H1 (cell line): ENCODE results near the gene SCMH1. TPM values are rescaled to one million over a fixed set of nuclear protein-coding genes. Genes with fewer than 3 reads are reported as not detected.

Experiments
- CTCF ChIA-PET: fragments of 300-600 bp; sonication (Branson Sonifier 250); formaldehyde crosslinking; loops from one replicate; lab custom pipeline; 2021; ENCODE audit not compliant: partially characterized antibody; lab: Charles Lee
- POLR2A ChIA-PET: fragments of 300-600 bp; sonication (Branson Sonifier 250); formaldehyde crosslinking; loops from one replicate; lab custom pipeline; 2021; ENCODE audit warnings: inconsistent platforms; ENCODE audit not compliant: partially characterized antibody; lab: Charles Lee
- DNase-seq, 2 experiments: peaks; one replicate each; pipeline versions ENCODE4 v3.0.0 to v3.0.0-alpha.2; 2010 to 2022; ENCODE audit warnings: low spot score in 2 of 2, low read depth in 1 of 2, mixed read lengths in 1 of 2
- FAIRE-seq: peaks from 2 replicates; lab custom pipeline; 2011; peaks lifted over from hg19 to GRCh38; lab: Jason Lieb, UNC
- H2AFZ ChIP-seq: 2 replicates; pipeline ENCODE4 v1.8.1; 2012; ENCODE audit warnings: low read length, inconsistent platforms
- H2AK5ac ChIP-seq: 2 replicates; pipeline ENCODE4 v1.6.1; 2013; ENCODE audit warnings: low read depth, low read length
- H2BK120ac ChIP-seq: replicated peaks from 2 replicates; pipeline ENCODE3; 2013; ENCODE audit warnings: low read depth, low read length, inconsistent platforms
- H2BK12ac ChIP-seq: 2 replicates; pipeline ENCODE4 v1.6.1; 2013; ENCODE audit warnings: low read depth, low read length
- H2BK15ac ChIP-seq: 2 replicates; pipeline ENCODE4 v1.6.1; 2013; ENCODE audit warnings: low read length
- H2BK20ac ChIP-seq: 2 replicates; pipeline ENCODE4 v1.6.1; 2013; ENCODE audit warnings: low read length
- H2BK5ac ChIP-seq: 2 replicates; pipeline ENCODE4 v1.6.1; 2013; ENCODE audit warnings: low read depth, low read length
- H3K14ac ChIP-seq: 2 replicates; pipeline ENCODE4 v1.6.1; 2013; ENCODE audit warnings: inconsistent platforms; ENCODE audit not compliant: insufficient read length
- H3K18ac ChIP-seq: 2 replicates; pipeline ENCODE4 v1.6.1; 2013; ENCODE audit warnings: low read length; ENCODE audit errors: extremely low read depth
- H3K23ac ChIP-seq: 2 replicates; pipeline ENCODE4 v1.6.1; 2013; ENCODE audit warnings: inconsistent platforms; ENCODE audit not compliant: insufficient read length
- H3K23me2 ChIP-seq: 2 replicates; pipeline ENCODE4 v1.6.1; 2013; ENCODE audit warnings: low read depth, low read length
- H3K27ac ChIP-seq: 2 replicates; pipeline ENCODE4 v1.6.1; 2011; ENCODE audit warnings: low read depth, low read length, inconsistent platforms
- H3K27me3 ChIP-seq, 4 experiments: replicated peaks in 1 of 4; 1 replicate in 1 of 4; 2 replicates in 3 of 4; pipeline versions ENCODE4 v1.6.1 to v1.8.1; 2011 to 2013; ENCODE audit warnings: low read length in 3 of 4, mild to moderate bottlenecking in 3 of 4, inconsistent platforms in 2 of 4, mixed read lengths in 2 of 4, moderate library complexity in 1 of 4; ENCODE audit not compliant: control insufficient read depth in 3 of 4, insufficient read depth in 3 of 4; ENCODE audit errors: extremely low read depth in 1 of 4
- H3K36me3 ChIP-seq, 4 experiments: 2 replicates each; pipeline versions ENCODE4 v1.6.1 to v1.8.1; 2011 to 2013; ENCODE audit warnings: mild to moderate bottlenecking in 4 of 4, low read length in 3 of 4, moderate library complexity in 2 of 4, control low read depth in 1 of 4, inconsistent platforms in 1 of 4; ENCODE audit not compliant: insufficient read depth in 4 of 4, control insufficient read depth in 2 of 4
- H3K4ac ChIP-seq: replicated peaks from 2 replicates; pipeline ENCODE3; 2013; ENCODE audit warnings: low read length, low read depth, mixed read lengths, inconsistent platforms; ENCODE audit not compliant: insufficient read length
- H3K4me1 ChIP-seq, 4 experiments: replicated peaks in 1 of 4; 1 replicate in 1 of 4; 2 replicates in 3 of 4; pipeline versions ENCODE4 v1.6.1 to v1.8.1; 2011 to 2013; ENCODE audit warnings: low read length in 3 of 4, inconsistent platforms in 2 of 4, mixed read lengths in 1 of 4; ENCODE audit not compliant: insufficient read depth in 4 of 4, control insufficient read depth in 3 of 4
- H3K4me2 ChIP-seq, 2 experiments: 2 replicates each; pipeline versions ENCODE4 v1.6.1 to v1.8.1; 2011 to 2013; ENCODE audit warnings: low read depth in 2 of 2, low read length in 2 of 2, control low read depth in 1 of 2, inconsistent platforms in 1 of 2, mild to moderate bottlenecking in 1 of 2; ENCODE audit not compliant: insufficient read depth in 1 of 2
- H3K4me3 ChIP-seq, 4 experiments: fragments of 200-600, 300-600 bp in 1 of 4; sonication (generic), shearing (Covaris generic), sonication (Bioruptor Twin) in 1 of 4; 2 replicates each; pipeline versions ENCODE4 v1.5.1 to v1.8.1; 2011 to 2016; ENCODE audit warnings: low read length in 4 of 4, low read depth in 3 of 4, control low read depth in 2 of 4, inconsistent platforms in 2 of 4, mild to moderate bottlenecking in 2 of 4, mixed read lengths in 1 of 4, moderate library complexity in 1 of 4; ENCODE audit not compliant: insufficient read depth in 2 of 4; ENCODE audit errors: extremely low read depth in 1 of 4
- H3K56ac ChIP-seq: replicated peaks from 2 replicates; pipeline ENCODE3; 2013; ENCODE audit warnings: low read depth, mild to moderate bottlenecking, mixed read lengths, low read length, inconsistent platforms; ENCODE audit not compliant: insufficient read length
- H3K79me1 ChIP-seq: 2 replicates; pipeline ENCODE4 v1.6.1; 2013; ENCODE audit warnings: low read depth, low read length, control low read depth
- H3K79me2 ChIP-seq, 2 experiments: 2 replicates each; pipeline versions ENCODE4 v1.6.1 to v1.8.1; 2012 to 2013; ENCODE audit warnings: low read length in 2 of 2, mild to moderate bottlenecking in 2 of 2, inconsistent platforms in 1 of 2; ENCODE audit not compliant: insufficient read depth in 2 of 2, control insufficient read depth in 1 of 2
- H3K9ac ChIP-seq, 4 experiments: replicated peaks in 1 of 4; 1 replicate in 1 of 4; 2 replicates in 3 of 4; pipeline versions ENCODE4 v1.6.1 to v1.8.1; 2011 to 2013; ENCODE audit warnings: low read depth in 3 of 4, low read length in 3 of 4, control low read depth in 2 of 4, mild to moderate bottlenecking in 2 of 4, moderate library complexity in 2 of 4, inconsistent platforms in 1 of 4; ENCODE audit errors: extremely low read depth in 1 of 4
- H3K9me3 ChIP-seq, 2 experiments: 2 replicates each; pipeline versions ENCODE4 v1.6.1 to v1.8.1; 2012 to 2013; ENCODE audit warnings: mild to moderate bottlenecking in 2 of 2, moderate library complexity in 2 of 2, control low read depth in 1 of 2, inconsistent platforms in 1 of 2, low read depth in 1 of 2, low read length in 1 of 2, mixed read lengths in 1 of 2; ENCODE audit not compliant: insufficient read depth in 2 of 2
- H4K20me1 ChIP-seq, 2 experiments: replicated peaks in 1 of 2; 2 replicates each; pipeline versions ENCODE3 to v1.8.1; 2011 to 2013; ENCODE audit warnings: inconsistent platforms in 2 of 2, low read length in 2 of 2, mild to moderate bottlenecking in 1 of 2; ENCODE audit not compliant: insufficient read depth in 2 of 2, control insufficient read depth in 1 of 2
- H4K5ac ChIP-seq: 2 replicates; pipeline ENCODE4 v1.6.1; 2013; ENCODE audit warnings: low read length, low read depth, mixed read lengths, inconsistent platforms; ENCODE audit not compliant: insufficient read length
- H4K8ac ChIP-seq: 2 replicates; pipeline ENCODE4 v1.8.0; 2013; ENCODE audit warnings: mild to moderate bottlenecking, moderate library complexity, low read length, inconsistent platforms; ENCODE audit not compliant: insufficient read depth; ENCODE audit errors: extremely low read depth
- H4K91ac ChIP-seq: replicated peaks from 2 replicates; pipeline ENCODE3; 2013; ENCODE audit warnings: low read length, mixed read lengths, inconsistent platforms; ENCODE audit not compliant: insufficient read length
- KDM4A ChIP-seq: IDR thresholded peaks from one replicate; pipeline ENCODE4 v1.7.1; 2012; ENCODE audit warnings: low read depth, mild to moderate bottlenecking, moderate library complexity, low read length, inconsistent platforms; ENCODE audit not compliant: severe bottlenecking
- RAD21 ChIP-seq, 2 experiments: IDR thresholded peaks in 1 of 2; conservative IDR thresholded peaks in 1 of 2; 2 replicates each; pipeline ENCODE4 v1.6.1; 2011; ENCODE audit warnings: low read depth in 2 of 2, low read length in 2 of 2, improper control_type of control experiment in 1 of 2, inconsistent platforms in 1 of 2, mild to moderate bottlenecking in 1 of 2, moderate library complexity in 1 of 2
- WGBS, 2 experiments: shearing (Covaris generic) in 1 of 2; methylation state at CpG; one replicate each; pipeline versions ENCODE4 v1.1.6 to v1.1.7; 2013 to 2015; ENCODE audit warnings: low lambda C conversion rate in 2 of 2, mixed read lengths in 2 of 2, inconsistent platforms in 1 of 2, low coverage in 1 of 2, missing lambda C conversion rate in 1 of 2; ENCODE audit not compliant: insufficient replicate concordance in 2 of 2, insufficient coverage in 1 of 2, insufficient read length in 1 of 2; ENCODE audit errors: extremely low coverage in 1 of 2, missing lambda C conversion rate in 1 of 2; 5-methylcytosine and 5-hydroxymethylcytosine counted together
- polyA plus RNA-seq, 7 experiments: library from polyadenylated mRNA; depleted of rRNA in 3 of 7; stranded (reverse) in 5 of 7; unstranded in 2 of 7; fragments of >200 nt in 5 of 7; fragments of 200-250 nt in 2 of 7; gene quantifications; 1 replicate in 5 of 7; 2 replicates in 1 of 7; 4 replicates in 1 of 7; pipeline versions ENCODE4 v1.2.1 to v1.2.3, GENCODE V29; 2011 to 2013; ENCODE audit warnings: missing spikeins in 2 of 7, mixed read lengths in 2 of 7
- total RNA-seq: library from RNA; stranded (reverse); fragmentation: NEBNext Ultra II Directional; extraction: Animal tissue kit (Norgen Biotek cat#: 25700); gene quantifications from 2 replicates; pipeline ENCODE4 v1.2.1, GENCODE V29; 2021
- TF ChIP-seq, protein P1 (sequence below), 3 experiments: IDR thresholded peaks; 1 replicate in 2 of 3; 2 replicates in 1 of 3; pipeline versions ENCODE4 v1.5.1 to v1.6.1; 2011; ENCODE audit warnings: low read length in 3 of 3, mild to moderate bottlenecking in 3 of 3, inconsistent platforms in 2 of 3, low read depth in 1 of 3, moderate library complexity in 1 of 3; ENCODE audit not compliant: insufficient read depth in 1 of 3; ENCODE audit errors: control extremely low read depth in 1 of 3

The SCMH1 gene
- total and polyA plus RNA-seq, 2 of the 8 experiments (the other 6 are each of a cell fraction or from before 2014, with no cell fraction given), result 16.6 to 30.7 TPM

GRCh38 chr1:41282679-41283317 is 40.7 kb upstream of the SCMH1 start:
- CTCF ChIA-PET, result interaction anchor here (0.6 to 14.8 kb wide), 58 partner anchors 11 to 911 kb away, joined by 3 to 213 read pairs (median 4); partner anchors contain the start of gene EDN2
- H3K23me2 ChIP-seq, result peaks cover 2% of the 10 kb centered on the region; the same call in 1 of the 2 replicates
- H3K27me3 ChIP-seq, result no peaks in the 10 kb centered on the region; a peak in 2 of 7 replicates
- H2BK5ac ChIP-seq, result no peak overlapping the region
- H3K4me1 ChIP-seq, result peaks cover 8 to 15% (median 13%) of the 10 kb centered on the region in 4 experiments
- H3K56ac ChIP-seq, result no peak overlapping the region
- WGBS, 2 experiments, result 79% methylated on average over 7 of the region's 9 CpGs; no CpG with 5 or more reads in 1 of the 2 experiments
- no peak overlapping the region for H3K27ac ChIP-seq
- no peak overlapping the region for H3K23ac ChIP-seq
- DNase-seq, result peak; percentile 23 to 81
- no peak overlapping the region for H4K5ac ChIP-seq
- H3K36me3 ChIP-seq, result no peaks in the 10 kb centered on the region
- no peak overlapping the region for H2BK15ac ChIP-seq
- TF ChIP-seq KDM4A (no peak), RAD21 (IDR thresholded peaks at IDR 0.05 in 1 of 2, conservative IDR thresholded peaks at IDR 0.05 in 1 of 2; ENCODE audit: low read depth in 2 of 2, low read length in 2 of 2) (peak; percentile 83 to 84)
- TF ChIP-seq, protein P1, sequence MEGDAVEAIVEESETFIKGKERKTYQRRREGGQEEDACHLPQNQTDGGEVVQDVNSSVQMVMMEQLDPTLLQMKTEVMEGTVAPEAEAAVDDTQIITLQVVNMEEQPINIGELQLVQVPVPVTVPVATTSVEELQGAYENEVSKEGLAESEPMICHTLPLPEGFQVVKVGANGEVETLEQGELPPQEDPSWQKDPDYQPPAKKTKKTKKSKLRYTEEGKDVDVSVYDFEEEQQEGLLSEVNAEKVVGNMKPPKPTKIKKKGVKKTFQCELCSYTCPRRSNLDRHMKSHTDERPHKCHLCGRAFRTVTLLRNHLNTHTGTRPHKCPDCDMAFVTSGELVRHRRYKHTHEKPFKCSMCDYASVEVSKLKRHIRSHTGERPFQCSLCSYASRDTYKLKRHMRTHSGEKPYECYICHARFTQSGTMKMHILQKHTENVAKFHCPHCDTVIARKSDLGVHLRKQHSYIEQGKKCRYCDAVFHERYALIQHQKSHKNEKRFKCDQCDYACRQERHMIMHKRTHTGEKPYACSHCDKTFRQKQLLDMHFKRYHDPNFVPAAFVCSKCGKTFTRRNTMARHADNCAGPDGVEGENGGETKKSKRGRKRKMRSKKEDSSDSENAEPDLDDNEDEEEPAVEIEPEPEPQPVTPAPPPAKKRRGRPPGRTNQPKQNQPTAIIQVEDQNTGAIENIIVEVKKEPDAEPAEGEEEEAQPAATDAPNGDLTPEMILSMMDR (IDR thresholded peaks at IDR 0.05; ENCODE audit: control extremely low read depth in 1 of 3, insufficient read depth in 1 of 3, low read depth in 1 of 3, low read length in 3 of 3), result peak; percentile 78 to 94 (median 88)
- H3K79me2 ChIP-seq, result no peaks in the 10 kb centered on the region
- H4K20me1 ChIP-seq, result peaks cover 0 to 7% of the 10 kb centered on the region in 2 experiments
- no peak overlapping the region for H3K14ac ChIP-seq
- POLR2A ChIA-PET, result interaction anchor here (1.2 to 1.5 kb wide), 2 partner anchors 13 to 17 kb away, joined by 3 read pairs; no protein-coding TSS in a partner anchor
- no peak overlapping the region for H2BK20ac ChIP-seq
- H3K18ac ChIP-seq, result no peak overlapping the region
- H2AK5ac ChIP-seq, result no peak overlapping the region
- H2BK120ac ChIP-seq, result no peak overlapping the region
- H3K9ac ChIP-seq, result no peak overlapping the region
- no peak overlapping the region for H3K4me3 ChIP-seq
- no peak overlapping the region for H3K4ac ChIP-seq
- no peak overlapping the region for H2AFZ ChIP-seq
- no peaks in the 10 kb centered on the region; the same call in 1 of the 2 replicates for H3K79me1 ChIP-seq
- no peaks in the 10 kb centered on the region for H3K9me3 ChIP-seq
- H3K4me2 ChIP-seq, result no peak overlapping the region
- no peak for FAIRE-seq
- H2BK12ac ChIP-seq, result no peak overlapping the region
- no peak overlapping the region for H4K91ac ChIP-seq
- no peak overlapping the region for H4K8ac ChIP-seq
